ENCODE results near the gene ACSL1. TPM values are rescaled to one million over a fixed set of nuclear protein-coding genes. Genes with fewer than 3 reads are reported as not detected.
A peak's percentile ranks its signal among the peaks of the same experiment; 100 is the strongest.

The ACSL1 gene
- total and polyA plus RNA-seq, 9 of the 15 experiments (the other 6 are each of a cell fraction or from before 2014, with no cell fraction given) = 6.7 to 24.1 (median 15.0) TPM

DNA sequence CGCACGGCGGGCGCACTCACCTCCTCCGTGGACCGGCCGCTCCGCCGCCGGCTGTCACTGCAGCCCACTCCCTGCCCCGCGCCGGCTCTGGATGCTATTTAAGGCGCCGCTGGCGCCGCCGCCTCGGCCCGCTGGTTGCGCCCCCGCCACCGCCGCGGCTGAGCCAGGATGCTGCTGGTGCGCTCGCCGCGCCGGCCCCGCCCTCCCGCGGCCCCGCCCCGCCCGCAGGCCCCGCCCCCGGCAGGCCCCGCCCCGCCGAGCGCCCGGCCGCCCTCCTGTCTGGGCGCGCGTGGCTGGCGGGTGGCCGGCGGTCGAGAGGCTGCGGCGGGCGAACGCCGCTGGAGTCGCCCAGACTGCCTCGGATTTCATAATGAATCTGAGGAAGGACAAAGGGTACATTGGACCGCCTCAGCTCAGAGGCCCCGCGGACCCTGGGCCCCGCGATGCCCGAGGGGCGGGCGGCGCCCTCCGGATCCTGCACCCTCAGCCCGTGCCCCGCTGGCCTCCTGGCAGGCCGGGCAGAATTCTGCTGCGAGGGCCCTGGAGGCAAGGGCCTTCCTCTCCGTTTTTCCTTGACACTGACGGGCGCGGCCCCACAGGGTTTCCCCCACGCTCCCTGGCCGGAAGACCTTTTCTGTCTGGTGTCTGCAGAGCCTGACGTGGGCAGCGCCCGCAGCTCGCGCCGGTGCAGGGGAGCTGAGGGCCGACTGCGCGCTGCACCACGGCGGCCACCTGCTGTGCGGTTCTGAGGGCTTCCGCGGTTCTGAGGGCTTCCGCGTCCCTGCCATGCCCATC, at the start of gene ACSL1 (continued):
- TF ChIP-seq, protein P1, sequence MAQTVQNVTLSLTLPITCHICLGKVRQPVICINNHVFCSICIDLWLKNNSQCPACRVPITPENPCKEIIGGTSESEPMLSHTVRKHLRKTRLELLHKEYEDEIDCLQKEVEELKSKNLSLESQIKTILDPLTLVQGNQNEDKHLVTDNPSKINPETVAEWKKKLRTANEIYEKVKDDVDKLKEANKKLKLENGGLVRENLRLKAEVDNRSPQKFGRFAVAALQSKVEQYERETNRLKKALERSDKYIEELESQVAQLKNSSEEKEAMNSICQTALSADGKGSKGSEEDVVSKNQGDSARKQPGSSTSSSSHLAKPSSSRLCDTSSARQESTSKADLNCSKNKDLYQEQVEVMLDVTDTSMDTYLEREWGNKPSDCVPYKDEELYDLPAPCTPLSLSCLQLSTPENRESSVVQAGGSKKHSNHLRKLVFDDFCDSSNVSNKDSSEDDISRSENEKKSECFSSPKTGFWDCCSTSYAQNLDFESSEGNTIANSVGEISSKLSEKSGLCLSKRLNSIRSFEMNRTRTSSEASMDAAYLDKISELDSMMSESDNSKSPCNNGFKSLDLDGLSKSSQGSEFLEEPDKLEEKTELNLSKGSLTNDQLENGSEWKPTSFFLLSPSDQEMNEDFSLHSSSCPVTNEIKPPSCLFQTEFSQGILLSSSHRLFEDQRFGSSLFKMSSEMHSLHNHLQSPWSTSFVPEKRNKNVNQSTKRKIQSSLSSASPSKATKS (CRISPR knock-in tag; IDR thresholded peaks at IDR 0.05) = no peak
- TF ChIP-seq ZNF79 (CRISPR knock-in tag; IDR thresholded peaks at IDR 0.05; ENCODE audit: low read depth) = no peak
- TF ChIP-seq, protein P2, sequence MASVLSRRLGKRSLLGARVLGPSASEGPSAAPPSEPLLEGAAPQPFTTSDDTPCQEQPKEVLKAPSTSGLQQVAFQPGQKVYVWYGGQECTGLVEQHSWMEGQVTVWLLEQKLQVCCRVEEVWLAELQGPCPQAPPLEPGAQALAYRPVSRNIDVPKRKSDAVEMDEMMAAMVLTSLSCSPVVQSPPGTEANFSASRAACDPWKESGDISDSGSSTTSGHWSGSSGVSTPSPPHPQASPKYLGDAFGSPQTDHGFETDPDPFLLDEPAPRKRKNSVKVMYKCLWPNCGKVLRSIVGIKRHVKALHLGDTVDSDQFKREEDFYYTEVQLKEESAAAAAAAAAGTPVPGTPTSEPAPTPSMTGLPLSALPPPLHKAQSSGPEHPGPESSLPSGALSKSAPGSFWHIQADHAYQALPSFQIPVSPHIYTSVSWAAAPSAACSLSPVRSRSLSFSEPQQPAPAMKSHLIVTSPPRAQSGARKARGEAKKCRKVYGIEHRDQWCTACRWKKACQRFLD (CRISPR knock-in tag; IDR thresholded peaks at IDR 0.05) = peak; percentile 54; the same call in 1 of the 2 replicates
- TF ChIP-seq ZNF668 (CRISPR knock-in tag; IDR thresholded peaks at IDR 0.05) = no peak
- no peak for TF ChIP-seq KDM2B (CRISPR knock-in tag; IDR thresholded peaks at IDR 0.05)
- TF ChIP-seq KLF10 (CRISPR knock-in tag; IDR thresholded peaks at IDR 0.05) = no peak
- TF ChIP-seq RFX5 (IDR thresholded peaks at IDR 0.05; ENCODE audit: low read depth, low read length) = no peak
- no peak for TF ChIP-seq TCFL5 (CRISPR knock-in tag; conservative IDR thresholded peaks at IDR 0.05)
- TF ChIP-seq ZNF75A (CRISPR knock-in tag; IDR thresholded peaks at IDR 0.05) = no peak
- TF ChIP-seq, protein P3, sequence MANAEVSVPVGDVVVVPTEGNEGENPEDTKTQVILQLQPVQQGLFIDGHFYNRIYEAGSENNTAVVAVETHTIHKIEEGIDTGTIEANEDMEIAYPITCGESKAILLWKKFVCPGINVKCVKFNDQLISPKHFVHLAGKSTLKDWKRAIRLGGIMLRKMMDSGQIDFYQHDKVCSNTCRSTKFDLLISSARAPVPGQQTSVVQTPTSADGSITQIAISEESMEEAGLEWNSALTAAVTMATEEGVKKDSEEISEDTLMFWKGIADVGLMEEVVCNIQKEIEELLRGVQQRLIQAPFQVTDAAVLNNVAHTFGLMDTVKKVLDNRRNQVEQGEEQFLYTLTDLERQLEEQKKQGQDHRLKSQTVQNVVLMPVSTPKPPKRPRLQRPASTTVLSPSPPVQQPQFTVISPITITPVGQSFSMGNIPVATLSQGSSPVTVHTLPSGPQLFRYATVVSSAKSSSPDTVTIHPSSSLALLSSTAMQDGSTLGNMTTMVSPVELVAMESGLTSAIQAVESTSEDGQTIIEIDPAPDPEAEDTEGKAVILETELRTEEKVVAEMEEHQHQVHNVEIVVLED (CRISPR knock-in tag; IDR thresholded peaks at IDR 0.05) = no peak
- no peak for TF ChIP-seq SMARCC2 (IDR thresholded peaks at IDR 0.05; ENCODE audit: low read depth)
- no peak for TF ChIP-seq ZNF354B (CRISPR knock-in tag; IDR thresholded peaks at IDR 0.05)
- TF ChIP-seq U2AF2 (optimal IDR thresholded peaks at IDR 0.05; ENCODE audit: low read depth, low read length) = no peak
- TF ChIP-seq, protein P4, sequence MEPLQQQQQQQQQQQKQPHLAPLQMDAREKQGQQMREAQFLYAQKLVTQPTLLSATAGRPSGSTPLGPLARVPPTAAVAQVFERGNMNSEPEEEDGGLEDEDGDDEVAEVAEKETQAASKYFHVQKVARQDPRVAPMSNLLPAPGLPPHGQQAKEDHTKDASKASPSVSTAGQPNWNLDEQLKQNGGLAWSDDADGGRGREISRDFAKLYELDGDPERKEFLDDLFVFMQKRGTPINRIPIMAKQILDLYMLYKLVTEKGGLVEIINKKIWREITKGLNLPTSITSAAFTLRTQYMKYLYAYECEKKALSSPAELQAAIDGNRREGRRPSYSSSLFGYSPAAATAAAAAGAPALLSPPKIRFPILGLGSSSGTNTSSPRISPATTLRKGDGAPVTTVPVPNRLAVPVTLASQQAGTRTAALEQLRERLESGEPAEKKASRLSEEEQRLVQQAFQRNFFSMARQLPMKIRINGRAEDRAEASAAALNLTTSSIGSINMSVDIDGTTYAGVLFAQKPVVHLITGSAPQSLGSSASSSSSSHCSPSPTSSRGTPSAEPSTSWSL (CRISPR knock-in tag; IDR thresholded peaks at IDR 0.05; ENCODE audit: borderline replicate concordance) = no peak
- no peak for TF ChIP-seq NCOA2 (IDR thresholded peaks at IDR 0.05; ENCODE audit: partially characterized antibody in 2 of 2)
- no peak for TF ChIP-seq ZNF212 (CRISPR knock-in tag; IDR thresholded peaks at IDR 0.05)
- TF ChIP-seq RBFOX2 (IDR thresholded peaks at IDR 0.05; ENCODE audit: low read depth, low read length) = peak; percentile 80
- no peak for TF ChIP-seq ZNF175 (CRISPR knock-in tag; IDR thresholded peaks at IDR 0.05; ENCODE audit: low read depth)
- no peak for TF ChIP-seq EP300 (IDR thresholded peaks at IDR 0.05; ENCODE audit: low read length)
- no peak for TF ChIP-seq CCAR2 (IDR thresholded peaks at IDR 0.05; ENCODE audit: low read depth, low read length)
- TF ChIP-seq SRF (CRISPR knock-in tag; IDR thresholded peaks at IDR 0.05) = no peak
- TF ChIP-seq NR2C1 (IDR thresholded peaks at IDR 0.05) = no peak
- TF ChIP-seq NR2C1 (tag; IDR thresholded peaks at IDR 0.05) = no peak

Data from K562 (cell line).